HFFc6 (cell line): ENCODE data around the gene SCN11A. TPM values are rescaled to one million over a fixed set of nuclear protein-coding genes. Genes with fewer than 3 reads are reported as not detected.
A peak's percentile ranks its signal among the peaks of the same experiment; 100 is the strongest.

ENCODE experiments used
- DNase-seq: peaks from one replicate; pipeline ENCODE4 v3.0.0-alpha.2; 2018
- H3K27ac Mint-ChIP-seq: 2 replicates; pipeline ENCODE4 v1.8.0; 2020; ENCODE audit warnings: mild to moderate bottlenecking, mixed read lengths
- H3K27me3 Mint-ChIP-seq: 2 replicates; pipeline ENCODE4 v1.8.0; 2021; ENCODE audit warnings: mild to moderate bottlenecking, moderate library complexity, mixed read lengths; ENCODE audit not compliant: insufficient read depth
- H3K36me3 Mint-ChIP-seq: 2 replicates; pipeline ENCODE4 v1.8.0; 2021; ENCODE audit warnings: low read depth, mixed read lengths
- H3K4me1 Mint-ChIP-seq: 2 replicates; pipeline ENCODE4 v1.8.0; 2020; ENCODE audit warnings: low read depth, mixed read lengths
- H3K4me3 Mint-ChIP-seq: 2 replicates; pipeline ENCODE4 v1.8.0; 2020; ENCODE audit warnings: mild to moderate bottlenecking, moderate library complexity, mixed read lengths
- H3K9me3 Mint-ChIP-seq: 2 replicates; pipeline ENCODE4 v1.8.0; 2020; ENCODE audit warnings: mild to moderate bottlenecking, mixed read lengths
- long read RNA-seq: library from polyadenylated mRNA; unstranded; transcript quantifications from one replicate; pipeline ENCODE4 v2.0.0, GENCODE V29; 2019
- total RNA-seq, 6 experiments: library from RNA; stranded (reverse); fragmentation: NEBNext Ultra II Directional; extraction: Animal tissue kit (Norgen Biotek cat#: 25700); gene quantifications; 2 replicates in 1 of 6; 3 replicates in 5 of 6; pipeline ENCODE4 v1.2.3, GENCODE V29; 2021
- TF ChIP-seq, protein P1 (sequence below): fragments of 200-600 bp; sonication (generic); IDR thresholded peaks from 2 replicates; pipeline ENCODE4 v1.5.0; 2021; ENCODE audit warnings: antibody characterized with exemption, mild to moderate bottlenecking

Gene SCN11A
- not detected for total RNA-seq
- long read RNA-seq = 0 reads

DNA sequence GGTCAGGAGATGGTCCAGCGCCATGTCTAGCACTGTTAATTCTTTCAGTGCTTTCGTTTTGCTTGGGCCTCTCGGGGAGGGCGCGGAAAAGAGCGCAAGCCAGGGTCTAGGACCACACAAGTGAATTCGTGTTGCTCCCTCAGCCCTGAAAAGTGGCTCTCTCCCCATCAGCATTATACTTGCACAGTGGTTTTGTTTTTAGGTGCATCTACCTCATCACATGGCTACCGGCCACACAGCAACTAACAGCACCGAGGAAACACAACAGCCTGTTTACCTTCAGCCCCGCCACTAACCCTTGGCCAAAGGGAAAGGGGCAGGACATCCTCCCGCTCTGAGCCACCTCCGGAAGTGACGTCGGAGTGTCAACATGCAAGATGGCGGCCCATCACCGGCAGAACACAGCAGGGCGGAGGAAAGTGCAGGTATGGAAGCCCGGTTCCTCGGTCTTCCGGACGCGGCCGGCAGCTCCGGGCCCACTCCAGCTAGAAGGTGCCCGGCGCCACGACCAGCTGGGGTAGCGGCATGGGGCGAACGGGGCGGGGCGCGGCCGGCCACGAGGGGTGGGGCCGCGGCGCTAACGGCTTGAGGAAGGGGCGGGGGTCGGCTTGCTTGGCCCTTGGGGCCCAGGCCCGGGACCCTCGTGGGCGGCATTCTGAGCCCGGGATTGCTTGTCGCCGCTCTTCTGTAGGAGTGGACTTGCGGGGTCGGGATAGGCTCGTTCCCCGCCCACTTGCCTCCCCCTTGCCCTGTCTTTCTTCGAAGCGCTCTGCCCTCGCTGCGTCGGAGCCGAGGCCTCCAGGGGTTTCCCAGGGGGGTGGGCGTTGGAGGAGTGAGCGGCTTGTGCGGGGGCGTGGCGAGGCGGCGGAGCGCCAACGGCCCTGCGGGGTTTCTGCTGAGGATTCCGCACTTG lies at the start of gene SCN11A, which contains the start of gene WDR48:
SCN11A (minus strand) TSS at position 296 of the 913 bp plus-strand sequence. CDS start 101,582 bp downstream, outside the sequence.
WDR48 (plus strand) TSS at position 368 of the 913 bp plus-strand sequence; CDS start at position 378, 10 bp downstream.
- Mint-ChIP-seq H3K4me1 (peaks cover 36% of the 10 kb centered on the region), H3K27ac (peak within 1 kb of the TSS; percentile 91), H3K27me3 (peaks cover 2% of the 10 kb centered on the region; the same call in 1 of the 2 replicates), H3K9me3 (no peaks in the 10 kb centered on the region), H3K36me3 (no peaks in the 10 kb centered on the region), H3K4me3 (peak within 1 kb of the TSS; percentile 89)
- DNase-seq = peak; percentile 86
- TF ChIP-seq, protein P1, sequence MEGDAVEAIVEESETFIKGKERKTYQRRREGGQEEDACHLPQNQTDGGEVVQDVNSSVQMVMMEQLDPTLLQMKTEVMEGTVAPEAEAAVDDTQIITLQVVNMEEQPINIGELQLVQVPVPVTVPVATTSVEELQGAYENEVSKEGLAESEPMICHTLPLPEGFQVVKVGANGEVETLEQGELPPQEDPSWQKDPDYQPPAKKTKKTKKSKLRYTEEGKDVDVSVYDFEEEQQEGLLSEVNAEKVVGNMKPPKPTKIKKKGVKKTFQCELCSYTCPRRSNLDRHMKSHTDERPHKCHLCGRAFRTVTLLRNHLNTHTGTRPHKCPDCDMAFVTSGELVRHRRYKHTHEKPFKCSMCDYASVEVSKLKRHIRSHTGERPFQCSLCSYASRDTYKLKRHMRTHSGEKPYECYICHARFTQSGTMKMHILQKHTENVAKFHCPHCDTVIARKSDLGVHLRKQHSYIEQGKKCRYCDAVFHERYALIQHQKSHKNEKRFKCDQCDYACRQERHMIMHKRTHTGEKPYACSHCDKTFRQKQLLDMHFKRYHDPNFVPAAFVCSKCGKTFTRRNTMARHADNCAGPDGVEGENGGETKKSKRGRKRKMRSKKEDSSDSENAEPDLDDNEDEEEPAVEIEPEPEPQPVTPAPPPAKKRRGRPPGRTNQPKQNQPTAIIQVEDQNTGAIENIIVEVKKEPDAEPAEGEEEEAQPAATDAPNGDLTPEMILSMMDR = no peak

DNA sequence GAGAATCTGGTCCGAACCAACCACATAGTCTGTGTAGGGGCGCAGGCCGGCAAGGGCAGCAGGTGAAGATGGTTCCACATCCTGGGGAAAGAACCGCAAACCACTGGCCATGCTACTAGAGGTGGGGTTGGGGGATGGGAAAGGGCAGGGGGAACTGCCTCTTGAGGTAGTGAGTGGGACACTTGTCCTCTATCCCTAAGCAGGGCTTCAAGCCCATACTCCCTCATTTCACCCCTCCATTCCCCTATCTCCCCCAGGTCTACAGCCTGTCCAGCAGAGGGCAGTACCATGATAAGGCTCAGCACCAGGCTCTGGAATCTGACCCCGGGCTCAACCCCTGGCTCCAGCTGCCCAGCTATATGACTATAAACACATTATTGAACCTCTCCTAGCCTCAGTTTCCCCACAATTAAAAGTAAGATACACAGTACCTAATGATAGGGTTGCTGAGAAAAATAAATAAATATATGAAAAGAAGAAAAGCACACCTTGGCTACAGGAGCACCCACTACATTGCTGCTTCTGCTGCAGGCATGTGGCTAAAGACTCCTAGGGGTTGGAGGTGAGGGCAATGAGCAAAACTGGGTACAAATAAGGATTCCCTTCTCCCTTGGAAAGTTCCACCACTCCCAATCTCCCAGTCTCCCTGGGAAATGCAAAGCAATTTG lies 49.4 kb upstream of the SCN11A start:
- peaks cover 18% of the 10 kb centered on the region for H3K4me1 Mint-ChIP-seq
- H3K27ac Mint-ChIP-seq = no peak overlapping the region
- H3K9me3 Mint-ChIP-seq = no peaks in the 10 kb centered on the region
- H3K36me3 Mint-ChIP-seq = no peaks in the 10 kb centered on the region; the same call in 1 of the 2 replicates
- no peak overlapping the region for H3K4me3 Mint-ChIP-seq
- H3K27me3 Mint-ChIP-seq = no peaks in the 10 kb centered on the region; the same call in 1 of the 2 replicates
- peak; percentile 30 for DNase-seq
- TF ChIP-seq, protein P1 = peak; percentile 88

- no peak overlapping the region for H3K4me3 Mint-ChIP-seq
- no peak for DNase-seq
- H3K4me1 Mint-ChIP-seq = peaks cover 11% of the 10 kb centered on the region
- TF ChIP-seq, protein P1 = no peak
- no peak overlapping the region for H3K27ac Mint-ChIP-seq
- no peaks in the 10 kb centered on the region; the same call in 1 of the 2 replicates for H3K27me3 Mint-ChIP-seq
- peaks cover 2% of the 10 kb centered on the region; the same call in 1 of the 2 replicates for H3K36me3 Mint-ChIP-seq
- H3K9me3 Mint-ChIP-seq = no peaks in the 10 kb centered on the region
These were observed 48.7 kb upstream of the SCN11A start for GRCh38 chr3:39100500-39100886.

DNA sequence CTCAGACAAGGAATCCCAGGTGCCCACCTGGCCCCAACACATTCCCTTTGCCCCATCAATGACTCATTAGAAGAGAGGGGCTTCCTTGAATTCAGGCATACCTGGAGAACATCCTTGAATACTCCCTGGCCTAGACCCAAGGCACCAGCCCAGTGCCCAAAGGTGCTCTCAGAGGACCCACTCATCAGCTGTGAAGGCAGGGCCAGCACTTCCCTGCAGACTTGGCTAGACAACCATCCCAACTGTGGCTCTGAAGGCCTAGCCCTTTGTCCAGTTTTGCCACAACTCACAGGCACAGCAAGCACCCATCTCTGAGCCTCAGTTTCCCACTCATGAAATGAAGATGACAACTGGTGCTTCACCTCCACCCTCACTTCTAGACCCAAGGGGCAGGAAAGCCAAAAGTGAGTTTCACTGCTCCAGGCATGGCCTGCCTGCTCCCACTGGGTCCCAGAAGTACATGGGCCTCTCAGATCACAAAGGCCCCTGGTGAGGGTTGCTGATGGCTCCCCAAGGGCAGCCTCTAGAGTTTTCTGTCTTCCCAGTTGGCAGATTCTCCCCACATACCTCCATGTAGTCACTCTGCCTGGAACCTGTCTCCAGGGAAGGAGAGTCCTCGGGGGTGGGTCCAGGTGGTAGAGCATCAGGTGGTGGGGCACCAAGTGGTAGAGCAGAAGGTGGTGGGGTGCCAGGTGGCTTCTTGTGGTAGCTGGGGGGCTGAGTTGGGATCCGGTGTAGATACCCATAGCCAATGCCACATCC lies 48.2 kb upstream of the SCN11A start:
- H3K4me3 Mint-ChIP-seq = no peak overlapping the region
- no peak overlapping the region for H3K27ac Mint-ChIP-seq
- peaks cover 7% of the 10 kb centered on the region; the same call in 1 of the 2 replicates for H3K36me3 Mint-ChIP-seq
- H3K27me3 Mint-ChIP-seq = no peaks in the 10 kb centered on the region; the same call in 1 of the 2 replicates
- TF ChIP-seq, protein P1 = no peak
- DNase-seq = no peak
- H3K4me1 Mint-ChIP-seq = peaks cover 6% of the 10 kb centered on the region
- H3K9me3 Mint-ChIP-seq = no peaks in the 10 kb centered on the region

DNA sequence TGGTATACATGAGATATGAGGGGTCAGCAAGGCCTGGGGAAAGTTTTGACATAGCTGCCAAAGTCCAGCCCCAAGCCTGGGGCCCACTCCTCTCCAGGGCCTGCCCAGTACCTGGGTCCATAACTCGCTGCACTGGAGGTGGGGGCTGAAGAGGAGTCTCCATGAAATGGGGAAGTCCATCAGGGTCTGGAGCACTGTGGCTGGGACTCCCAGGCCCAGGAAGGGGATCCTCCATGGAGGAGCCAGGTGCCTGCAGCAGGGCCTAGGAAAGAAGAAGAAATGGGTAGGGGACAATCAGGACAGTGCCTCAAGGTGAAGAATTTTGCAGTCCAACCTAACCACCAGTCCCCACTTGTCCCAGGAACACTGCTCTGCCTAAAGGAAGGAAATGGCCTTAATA lies 47.5 kb upstream of the SCN11A start:
- H3K4me1 Mint-ChIP-seq = peaks cover 6% of the 10 kb centered on the region
- H3K9me3 Mint-ChIP-seq = no peaks in the 10 kb centered on the region

More for the DNA sequence above, 47.5 kb upstream of the SCN11A start:
- H3K4me3 Mint-ChIP-seq = no peak overlapping the region
- H3K27me3 Mint-ChIP-seq = no peaks in the 10 kb centered on the region; the same call in 1 of the 2 replicates
- TF ChIP-seq, protein P1 = no peak
- no peak overlapping the region for H3K27ac Mint-ChIP-seq
- H3K36me3 Mint-ChIP-seq = peaks cover 11% of the 10 kb centered on the region; the same call in 1 of the 2 replicates
- no peak for DNase-seq
